H1 (cell line): ENCODE results near the gene KLRF1.

Experiments
- GABPA ChIP-seq: IDR thresholded peaks from 2 replicates; pipeline ENCODE4 v1.6.1; 2011; ENCODE audit warnings: mild to moderate bottlenecking, low read length, moderate library complexity, borderline replicate concordance; ENCODE audit not compliant: insufficient read depth
- POLR2AphosphoS5 ChIP-seq: IDR thresholded peaks from 2 replicates; pipeline ENCODE4 v1.6.1; 2011; ENCODE audit warnings: low read depth, low read length
- SIN3A ChIP-seq, 2 experiments: IDR thresholded peaks in 1 of 2; conservative IDR thresholded peaks in 1 of 2; 2 replicates each; pipeline ENCODE4 v1.6.1; 2011 to 2012; ENCODE audit warnings: low read length in 2 of 2, improper control_type of control experiment in 1 of 2, low read depth in 1 of 2, mild to moderate bottlenecking in 1 of 2
- TF ChIP-seq, protein P1 (sequence below), 3 experiments: IDR thresholded peaks; 1 replicate in 2 of 3; 2 replicates in 1 of 3; pipeline versions ENCODE4 v1.5.1 to v1.6.1; 2011; ENCODE audit warnings: low read length in 3 of 3, mild to moderate bottlenecking in 3 of 3, inconsistent platforms in 2 of 3, low read depth in 1 of 3, moderate library complexity in 1 of 3; ENCODE audit not compliant: insufficient read depth in 1 of 3; ENCODE audit errors: control extremely low read depth in 1 of 3
- TF ChIP-seq, protein P2 (sequence below): IDR thresholded peaks from 2 replicates; pipeline ENCODE4 v1.6.1; 2011; ENCODE audit warnings: low read length, improper control_type of control experiment

DNA sequence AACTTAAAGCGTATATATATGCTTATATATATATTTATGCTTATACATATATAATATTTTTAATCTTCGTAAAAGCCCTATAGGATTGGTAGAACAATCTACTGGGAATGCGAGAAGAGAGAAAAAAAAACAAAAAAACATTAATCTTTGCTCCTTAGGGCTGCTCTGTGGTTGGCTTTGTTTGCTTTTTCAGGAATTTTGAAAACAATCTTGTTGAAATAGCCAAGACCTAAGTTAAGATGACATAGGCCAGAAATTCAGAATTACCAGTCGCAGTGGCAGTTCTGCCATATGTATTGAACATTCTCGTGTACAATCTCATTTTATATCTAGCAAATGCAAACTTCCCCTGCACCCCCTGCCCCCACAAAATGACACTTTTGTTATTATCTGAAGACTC is 54.7 kb downstream of the KLRF1 start:
- TF ChIP-seq, protein P1, sequence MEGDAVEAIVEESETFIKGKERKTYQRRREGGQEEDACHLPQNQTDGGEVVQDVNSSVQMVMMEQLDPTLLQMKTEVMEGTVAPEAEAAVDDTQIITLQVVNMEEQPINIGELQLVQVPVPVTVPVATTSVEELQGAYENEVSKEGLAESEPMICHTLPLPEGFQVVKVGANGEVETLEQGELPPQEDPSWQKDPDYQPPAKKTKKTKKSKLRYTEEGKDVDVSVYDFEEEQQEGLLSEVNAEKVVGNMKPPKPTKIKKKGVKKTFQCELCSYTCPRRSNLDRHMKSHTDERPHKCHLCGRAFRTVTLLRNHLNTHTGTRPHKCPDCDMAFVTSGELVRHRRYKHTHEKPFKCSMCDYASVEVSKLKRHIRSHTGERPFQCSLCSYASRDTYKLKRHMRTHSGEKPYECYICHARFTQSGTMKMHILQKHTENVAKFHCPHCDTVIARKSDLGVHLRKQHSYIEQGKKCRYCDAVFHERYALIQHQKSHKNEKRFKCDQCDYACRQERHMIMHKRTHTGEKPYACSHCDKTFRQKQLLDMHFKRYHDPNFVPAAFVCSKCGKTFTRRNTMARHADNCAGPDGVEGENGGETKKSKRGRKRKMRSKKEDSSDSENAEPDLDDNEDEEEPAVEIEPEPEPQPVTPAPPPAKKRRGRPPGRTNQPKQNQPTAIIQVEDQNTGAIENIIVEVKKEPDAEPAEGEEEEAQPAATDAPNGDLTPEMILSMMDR (IDR thresholded peaks at IDR 0.05; ENCODE audit: control extremely low read depth in 1 of 3, insufficient read depth in 1 of 3, low read depth in 1 of 3, low read length in 3 of 3): no peak
- TF ChIP-seq, protein P2, sequence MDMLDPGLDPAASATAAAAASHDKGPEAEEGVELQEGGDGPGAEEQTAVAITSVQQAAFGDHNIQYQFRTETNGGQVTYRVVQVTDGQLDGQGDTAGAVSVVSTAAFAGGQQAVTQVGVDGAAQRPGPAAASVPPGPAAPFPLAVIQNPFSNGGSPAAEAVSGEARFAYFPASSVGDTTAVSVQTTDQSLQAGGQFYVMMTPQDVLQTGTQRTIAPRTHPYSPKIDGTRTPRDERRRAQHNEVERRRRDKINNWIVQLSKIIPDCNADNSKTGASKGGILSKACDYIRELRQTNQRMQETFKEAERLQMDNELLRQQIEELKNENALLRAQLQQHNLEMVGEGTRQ: no peak
- no peak for TF ChIP-seq GABPA
- no peak for TF ChIP-seq POLR2AphosphoS5
- TF ChIP-seq SIN3A (conservative IDR thresholded peaks at IDR 0.05 in 1 of 2, IDR thresholded peaks at IDR 0.05 in 1 of 2; ENCODE audit: low read depth in 1 of 2, low read length in 2 of 2): no peak
